Epithelial cell of esophagus (primary cell): Measurements from ENCODE around the gene TBX3.
"Not testable (repeated sequence)": the region's sequence is repeated elsewhere in the genome, so short reads cannot be mapped to it uniquely, and the experiment has no call there.

Experiments
- DNase-seq: peaks from one replicate; pipeline ENCODE4 v3.0.0; 2010; ENCODE audit warnings: low read depth
- H3K4me3 ChIP-seq: 2 replicates; pipeline ENCODE4 v1.5.1; 2011; ENCODE audit warnings: mild to moderate bottlenecking, low read length, control low read depth
- CTCF ChIP-seq: IDR thresholded peaks from 2 replicates; pipeline ENCODE4 v1.5.1; 2011; ENCODE audit warnings: low read depth, mild to moderate bottlenecking, low read length, control low read depth, inconsistent platforms; ENCODE audit not compliant: insufficient read depth; ENCODE audit errors: missing control alignments

The TBX3 gene

GRCh38 chr12:114711689-114712152 is 27.7 kb upstream of the TBX3 start:
- H3K4me3 ChIP-seq: no peak overlapping the region
- peak; percentile 28 for DNase-seq
- no peak for TF ChIP-seq CTCF

DNA sequence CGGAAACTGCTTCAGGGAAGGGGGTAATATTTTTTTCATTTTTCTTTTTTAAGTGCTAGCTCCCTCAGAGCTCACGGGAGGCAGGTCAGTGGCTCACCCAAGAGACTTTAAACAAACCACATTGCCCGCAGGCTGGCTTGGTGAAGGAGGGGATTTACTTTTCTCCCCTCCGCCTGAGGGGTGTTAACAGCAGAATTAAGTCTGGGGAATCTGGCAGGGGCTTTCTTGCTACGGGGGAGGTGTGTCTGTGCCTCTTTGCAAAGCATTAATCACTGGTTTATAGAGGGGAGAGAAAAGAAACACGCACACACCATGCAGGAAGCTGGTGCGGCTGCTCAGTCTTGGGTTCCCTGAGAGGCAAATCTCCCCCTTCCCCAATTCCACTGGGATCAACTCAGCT is 26.2 kb upstream of the TBX3 start:
- no peak overlapping the region for H3K4me3 ChIP-seq
- DNase-seq: no peak
- no peak for TF ChIP-seq CTCF

GRCh38 chr12:114709112-114709511 is 25.1 kb upstream of the TBX3 start:
- no peak overlapping the region for H3K4me3 ChIP-seq
- no peak for DNase-seq
- TF ChIP-seq CTCF: no peak

- DNase-seq, H3K4me3 ChIP-seq: not testable (repeated sequence)
Measured at GRCh38 chr12:114708598-114708997, 24.6 kb upstream of the TBX3 start.

DNA sequence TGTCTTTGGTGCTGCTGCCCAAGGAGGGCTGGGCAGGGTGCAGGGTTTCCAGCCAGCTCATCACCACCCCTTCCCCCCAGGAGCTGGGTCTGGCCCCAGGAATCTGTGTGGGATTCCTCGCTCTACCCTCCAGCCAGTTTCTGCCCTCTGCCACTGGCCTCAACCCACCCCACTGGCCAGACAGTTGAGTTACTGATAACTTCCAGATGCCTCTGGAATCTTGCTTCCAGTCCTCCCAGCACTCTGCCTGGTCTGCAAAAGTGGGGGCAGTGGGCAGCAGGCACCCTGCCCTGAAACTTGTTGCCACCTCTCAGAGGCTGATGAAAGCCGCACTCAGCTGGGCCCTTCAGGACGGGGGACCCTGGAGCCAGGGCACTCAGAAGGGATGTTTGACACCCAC is 20.1 kb upstream of the TBX3 start:
- H3K4me3 ChIP-seq: no peak overlapping the region
- TF ChIP-seq CTCF: no peak
- DNase-seq: no peak

- no peak for DNase-seq
- H3K4me3 ChIP-seq: no peak overlapping the region
- no peak for TF ChIP-seq CTCF
Measured at GRCh38 chr12:114703060-114703493, 19.1 kb upstream of the TBX3 start.

DNA sequence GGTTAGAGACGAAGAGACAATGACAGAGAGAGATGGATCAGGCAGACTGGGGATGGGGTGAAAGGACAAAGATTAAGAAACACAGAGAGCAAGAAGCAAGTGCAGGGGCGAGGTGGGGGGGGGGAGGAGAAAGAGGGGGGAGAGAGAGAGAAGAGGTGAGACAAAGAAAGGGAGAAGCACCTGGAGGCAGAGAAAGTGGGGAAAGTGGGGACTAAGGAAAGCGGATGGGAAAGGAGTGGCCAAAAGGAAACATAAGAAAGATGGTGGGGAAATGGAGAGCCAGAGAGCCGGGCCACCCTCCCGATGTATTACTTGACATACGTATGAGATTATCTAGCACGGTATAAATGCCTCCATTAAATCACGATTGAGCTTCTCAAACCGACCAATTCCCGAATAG is 18.5 kb upstream of the TBX3 start:
- TF ChIP-seq CTCF: no peak
- H3K4me3 ChIP-seq: no peak overlapping the region
- DNase-seq: no peak
